Muscle of leg (tissue), 11 donors: ENCODE data around the gene LYG1. TPM values are rescaled to one million over a fixed set of nuclear protein-coding genes. Genes with fewer than 3 reads are reported as not detected.
A peak's percentile ranks its signal among the peaks of the same experiment; 100 is the strongest.
"Not testable (repeated sequence)": the region's sequence is repeated elsewhere in the genome, so short reads cannot be mapped to it uniquely, and the experiment has no call there.

Experiments used
- DNase-seq: peaks from one replicate; pipeline ENCODE4 v3.0.0; 2013
- H3K27ac ChIP-seq: one replicate; pipeline ENCODE4 v1.5.1; 2013; ENCODE audit warnings: mild to moderate bottlenecking, low read length, control low read depth
- H3K27me3 ChIP-seq: one replicate; pipeline ENCODE4 v1.6.1; 2013; ENCODE audit warnings: low read length; ENCODE audit not compliant: control insufficient read depth, insufficient read depth
- H3K36me3 ChIP-seq: one replicate; pipeline ENCODE4 v1.6.1; 2013; ENCODE audit warnings: low read length; ENCODE audit not compliant: control insufficient read depth, insufficient read depth
- H3K4me1 ChIP-seq: one replicate; pipeline ENCODE4 v1.6.1; 2013; ENCODE audit warnings: low read length; ENCODE audit not compliant: control insufficient read depth, insufficient read depth
- H3K4me3 ChIP-seq: one replicate; pipeline ENCODE4 v1.5.1; 2013; ENCODE audit warnings: low read length, control low read depth
- H3K9me3 ChIP-seq: replicated peaks from 2 replicates; pipeline ENCODE4 v1.6.1; 2013; ENCODE audit warnings: low read depth, low read length; ENCODE audit not compliant: control insufficient read depth
- WGBS: methylation state at CpG from one replicate; pipeline ENCODE4 v1.1.5; 2013; ENCODE audit warnings: missing lambda C conversion rate; ENCODE audit not compliant: insufficient coverage; 5-methylcytosine and 5-hydroxymethylcytosine counted together
- polyA plus RNA-seq, 8 donors: library from polyadenylated mRNA; unstranded; fragments of 120-200 nt; gene quantifications; one replicate each; pipeline versions ENCODE4 v1.2.1 to v1.2.3, GENCODE V29; 2013; ENCODE audit warnings: inconsistent platforms in 1 of 8, low replicate concordance in 1 of 8; ENCODE audit not compliant: insufficient read length in 8 of 8, insufficient read depth in 1 of 8
- total RNA-seq: library from RNA; stranded (reverse); fragments of 120-200 nt; gene quantifications from one replicate; pipeline ENCODE4 v1.2.4, GENCODE V29; 2013

The LYG1 gene
- total and polyA plus RNA-seq, 9 donors: 1.3 to 3.6 (median 1.8) TPM

DNA sequence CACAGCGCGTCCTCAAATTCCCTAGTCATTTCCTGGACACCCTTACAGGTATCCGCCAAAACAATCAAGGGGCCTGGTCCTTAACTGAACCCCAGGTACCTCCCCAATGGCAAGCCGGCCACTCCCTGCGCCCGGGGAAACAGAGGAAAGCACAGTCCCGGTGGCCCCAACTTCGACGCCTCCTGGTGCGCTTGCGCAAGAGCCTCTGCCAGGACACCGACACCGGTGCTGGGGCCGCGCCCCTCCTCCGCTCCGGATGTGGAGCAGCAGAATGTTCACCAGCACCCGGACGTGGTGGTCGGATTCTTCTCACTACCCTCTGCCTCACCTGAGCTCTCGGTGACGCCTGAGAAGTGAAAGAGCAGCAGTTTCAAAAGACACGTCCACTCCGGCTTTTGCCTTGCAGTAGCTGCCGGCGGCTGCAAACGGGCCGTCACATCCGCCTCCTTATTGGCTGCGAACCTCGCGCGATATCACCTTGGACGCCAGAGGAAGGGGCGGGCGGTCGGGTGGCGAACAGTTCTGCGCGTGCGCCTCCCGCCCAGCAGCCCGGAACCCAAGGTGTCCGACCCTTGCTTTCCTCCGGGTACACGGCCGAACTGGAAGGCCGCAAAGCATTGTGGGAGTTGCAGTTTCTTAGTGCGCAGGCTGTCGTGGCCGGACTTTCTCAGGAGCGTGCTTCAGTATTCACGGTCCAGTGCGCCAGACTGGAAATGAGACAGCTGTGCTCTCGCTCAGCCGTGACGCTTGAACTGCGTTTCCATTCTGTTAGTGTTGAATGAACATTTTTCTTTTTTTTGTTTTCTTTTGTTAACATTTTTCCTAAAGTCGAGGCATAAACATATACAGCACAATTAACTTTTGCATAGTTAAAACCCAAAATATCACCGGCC lies 35.2 kb upstream of the LYG1 start, which contains the start of gene TXNDC9:
TXNDC9 (minus strand) TSS at position 423 of the 893 bp plus-strand sequence. CDS start 3,123 bp downstream, outside the sequence.
- Histone ChIP-seq H3K4me3 (peak within 1 kb of the TSS; percentile 89), H3K27ac (peak within 1 kb of the TSS; percentile 98), H3K27me3 (no peaks in the 10 kb centered on the region), H3K9me3 (no peaks in the 10 kb centered on the region), H3K36me3 (peaks cover 10% of the 10 kb centered on the region), H3K4me1 (peaks cover 12% of the 10 kb centered on the region)
- DNase-seq: peak; percentile 100
- WGBS: 0% methylated on average over 47 of the region's 60 CpGs

DNA sequence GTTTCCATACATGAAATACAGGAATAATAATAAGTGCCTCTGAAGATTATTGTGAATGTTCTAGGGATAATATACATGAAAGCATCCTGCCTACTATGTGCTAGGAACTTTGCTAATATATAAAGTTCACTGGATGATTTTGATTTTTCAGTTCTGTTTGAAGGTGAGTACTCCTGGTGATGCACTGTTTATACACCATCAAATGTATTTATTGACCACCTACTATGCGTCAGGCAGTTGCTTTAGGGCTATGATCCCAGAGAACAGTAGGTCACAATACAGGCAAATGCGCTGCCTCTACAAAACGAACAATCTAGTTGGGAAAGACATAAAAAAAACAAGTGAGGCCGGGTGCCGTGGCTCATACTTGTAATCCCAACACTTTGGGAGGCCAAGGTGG lies 24.4 kb upstream of the LYG1 start:
- DNase-seq: no peak
- Histone ChIP-seq H3K9me3 (no peaks in the 10 kb centered on the region), H3K4me1 (no peaks in the 10 kb centered on the region), H3K36me3 (peaks cover 52% of the 10 kb centered on the region), H3K4me3 (no peak overlapping the region), H3K27ac (no peak overlapping the region), H3K27me3 (no peaks in the 10 kb centered on the region)
- 100% methylated on average over 5 of the region's 5 CpGs for WGBS

DNA sequence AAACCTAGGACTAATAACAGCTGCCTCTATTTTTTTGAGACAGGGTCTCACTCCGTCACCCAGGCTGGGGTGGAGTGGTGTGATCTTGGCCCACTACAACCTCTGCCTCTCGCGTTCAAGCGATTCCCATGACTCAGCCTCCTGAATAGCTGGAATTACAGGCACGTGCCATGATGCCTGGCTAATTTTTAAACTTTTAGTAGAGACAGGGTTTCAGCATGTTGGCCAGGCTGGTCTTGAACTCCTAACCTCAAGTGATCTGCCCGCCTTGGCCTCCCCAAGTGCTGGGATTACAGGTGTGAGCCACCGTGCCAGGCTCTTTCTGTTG lies 16.8 kb upstream of the LYG1 start:
- H3K9me3 ChIP-seq, H3K27ac ChIP-seq, H3K4me1 ChIP-seq, H3K27me3 ChIP-seq, DNase-seq, H3K4me3 ChIP-seq: not testable (repeated sequence)
- WGBS: 97% methylated on average over 7 of the region's 7 CpGs
- peaks cover 28% of the 10 kb centered on the region for H3K36me3 ChIP-seq

DNA sequence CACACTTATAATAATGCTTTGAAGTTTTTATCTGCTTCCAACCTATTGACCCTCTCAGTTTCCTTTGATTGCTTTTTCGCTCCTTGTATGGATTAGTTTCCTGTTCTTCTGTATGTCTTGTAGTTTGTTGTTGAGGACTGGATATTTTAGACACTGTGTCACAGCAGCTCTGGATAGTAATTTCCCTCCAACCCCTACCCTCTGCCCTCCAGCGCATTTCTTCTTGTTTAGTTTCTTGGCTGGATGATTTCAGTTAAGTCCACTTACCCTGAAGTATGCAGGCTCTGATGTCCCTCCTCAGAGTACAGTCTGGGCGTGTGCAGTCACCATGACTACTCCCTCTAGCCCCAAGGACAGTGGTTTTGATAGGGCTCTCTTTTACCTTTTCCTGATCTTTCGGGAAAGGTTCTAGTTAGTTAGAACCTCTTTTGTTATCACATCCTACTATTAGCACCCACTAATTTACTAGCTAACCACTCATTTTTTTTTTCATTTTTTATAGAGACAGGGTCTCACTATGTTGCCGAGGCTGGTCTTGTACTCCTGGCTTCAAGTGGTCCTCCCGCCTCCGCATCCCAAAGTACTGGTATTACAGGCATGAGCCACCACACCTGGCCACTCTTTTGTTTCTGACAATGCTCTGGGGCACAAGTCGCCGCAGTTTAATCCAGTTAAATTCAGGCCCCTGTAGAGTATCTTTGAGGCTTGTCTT lies 16.3 kb upstream of the LYG1 start:
- no peaks in the 10 kb centered on the region for H3K4me1 ChIP-seq
- no peak overlapping the region for H3K4me3 ChIP-seq
- 100% methylated on average over 3 of the region's 9 CpGs for WGBS
- no peak overlapping the region for H3K27ac ChIP-seq
- H3K9me3 ChIP-seq: no peaks in the 10 kb centered on the region
- no peaks in the 10 kb centered on the region for H3K27me3 ChIP-seq
- peaks cover 26% of the 10 kb centered on the region for H3K36me3 ChIP-seq
- DNase-seq: no peak

DNA sequence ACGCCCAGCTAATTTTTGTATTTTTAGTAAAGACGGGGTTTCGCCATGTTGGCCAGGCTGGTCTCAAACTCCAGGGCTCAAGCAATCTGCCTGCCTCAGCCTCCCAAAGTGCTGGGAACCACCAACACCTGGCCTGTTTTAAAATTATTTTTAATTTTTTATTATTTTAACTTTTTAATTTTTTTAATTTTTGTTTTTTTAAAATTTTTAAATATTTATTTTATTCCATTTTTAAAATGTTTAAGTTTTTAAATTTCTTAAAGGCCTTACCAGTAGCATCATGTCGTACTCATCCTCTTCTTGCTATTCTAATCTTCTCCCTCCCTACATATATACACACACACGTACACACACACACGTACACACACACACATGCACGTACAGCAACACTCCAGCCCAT lies 1.4 kb downstream of the LYG1 start:
- DNase-seq: no peak
- peaks cover 8% of the 10 kb centered on the region for H3K36me3 ChIP-seq
- no peaks in the 10 kb centered on the region for H3K27me3 ChIP-seq
- no peak overlapping the region for H3K27ac ChIP-seq
- WGBS: 100% methylated on average over 3 of the region's 7 CpGs
- H3K4me1 ChIP-seq: no peaks in the 10 kb centered on the region
- no peak overlapping the region for H3K4me3 ChIP-seq
- no peaks in the 10 kb centered on the region for H3K9me3 ChIP-seq

DNA sequence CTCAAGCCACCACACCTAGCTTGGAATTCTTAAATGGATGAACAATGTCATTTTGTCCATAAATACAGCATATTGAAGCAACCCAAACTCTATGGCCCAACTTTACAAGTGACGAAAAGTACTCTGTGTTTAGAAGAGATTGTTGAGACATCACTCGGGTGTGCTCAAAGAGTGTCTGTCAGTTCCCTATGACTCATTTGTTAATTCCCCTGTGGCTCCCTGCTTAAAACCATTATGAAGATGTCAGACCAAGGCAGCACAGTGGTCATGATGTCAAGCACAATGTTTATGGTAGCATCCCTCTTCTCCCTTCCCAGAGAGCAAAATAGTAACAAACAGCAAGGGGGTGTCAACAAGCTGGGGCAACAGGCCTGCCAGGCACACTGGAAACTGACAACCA lies 3.0 kb downstream of the LYG1 start:
- H3K4me1 ChIP-seq: no peaks in the 10 kb centered on the region
- no peaks in the 10 kb centered on the region for H3K9me3 ChIP-seq
- no peak for DNase-seq
- no peak overlapping the region for H3K4me3 ChIP-seq
- no CpG with 5 or more reads among the region's 2 CpGs for WGBS
- H3K36me3 ChIP-seq: no peaks in the 10 kb centered on the region
- no peak overlapping the region for H3K27ac ChIP-seq
- no peaks in the 10 kb centered on the region for H3K27me3 ChIP-seq

DNA sequence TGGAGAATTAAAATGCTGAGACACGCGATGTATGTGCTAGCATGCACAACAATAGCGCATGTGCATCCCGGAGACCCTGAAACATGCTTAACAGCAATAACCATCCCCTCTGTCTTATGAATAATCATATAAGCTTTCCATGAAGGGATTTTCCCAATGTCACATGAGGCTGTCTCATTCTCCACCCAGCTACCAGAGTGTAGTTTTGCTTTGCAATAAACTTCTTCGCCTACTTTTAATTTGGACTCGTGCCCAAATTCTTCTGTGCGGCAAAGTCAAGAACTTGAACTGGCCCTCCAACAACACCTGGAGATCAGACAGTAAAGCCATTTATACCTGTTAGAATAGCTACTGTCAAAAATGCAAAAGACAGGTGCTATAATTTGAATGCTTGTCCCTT lies 15.5 kb downstream of the LYG1 start:
- Histone ChIP-seq H3K27me3 (no peaks in the 10 kb centered on the region), H3K9me3 (no peaks in the 10 kb centered on the region), H3K4me3 (no peak overlapping the region), H3K4me1 (no peaks in the 10 kb centered on the region), H3K36me3 (peaks cover 12% of the 10 kb centered on the region), H3K27ac (no peak overlapping the region)
- WGBS: 100% methylated on average over 1 of the region's 7 CpGs
- no peak for DNase-seq

DNA sequence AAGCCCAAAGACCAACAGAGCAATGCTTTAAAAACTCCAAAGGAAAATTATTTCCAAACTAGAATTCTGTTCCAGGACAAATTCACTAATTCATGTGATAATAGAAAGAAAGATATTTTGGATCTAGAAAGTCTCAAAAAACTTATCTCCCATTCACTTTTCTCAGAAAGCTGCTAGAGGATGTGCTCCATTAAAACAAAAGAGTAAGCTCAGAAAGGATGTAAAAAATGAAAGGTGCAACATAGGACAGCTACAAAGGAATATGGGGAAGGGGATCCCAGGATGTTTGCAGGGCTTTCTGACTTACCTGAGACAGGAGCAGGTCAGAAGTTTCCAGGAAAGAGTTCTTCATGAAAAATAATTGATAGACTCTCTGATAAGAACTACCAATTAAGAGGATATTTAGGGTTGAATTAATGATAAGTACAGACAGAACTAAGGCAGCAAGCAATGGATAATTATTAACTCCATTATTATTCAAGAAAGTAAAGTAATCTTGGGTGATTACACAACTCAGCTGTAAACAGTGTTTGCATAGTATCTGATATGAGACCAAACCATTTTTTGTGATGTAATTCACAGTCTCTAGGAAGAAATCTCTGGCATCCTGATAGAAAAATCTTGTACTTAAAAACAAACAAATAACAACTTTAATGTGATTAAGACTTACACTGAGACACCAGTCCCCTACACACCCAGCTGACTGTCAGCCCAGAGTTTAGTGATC lies 20.9 kb downstream of the LYG1 start:
- Histone ChIP-seq H3K27me3 (no peaks in the 10 kb centered on the region), H3K9me3 (peaks cover 4% of the 10 kb centered on the region), H3K27ac (no peak overlapping the region), H3K4me3 (no peak overlapping the region), H3K36me3 (peaks cover 10% of the 10 kb centered on the region), H3K4me1 (no peaks in the 10 kb centered on the region)
- no peak for DNase-seq

DNA sequence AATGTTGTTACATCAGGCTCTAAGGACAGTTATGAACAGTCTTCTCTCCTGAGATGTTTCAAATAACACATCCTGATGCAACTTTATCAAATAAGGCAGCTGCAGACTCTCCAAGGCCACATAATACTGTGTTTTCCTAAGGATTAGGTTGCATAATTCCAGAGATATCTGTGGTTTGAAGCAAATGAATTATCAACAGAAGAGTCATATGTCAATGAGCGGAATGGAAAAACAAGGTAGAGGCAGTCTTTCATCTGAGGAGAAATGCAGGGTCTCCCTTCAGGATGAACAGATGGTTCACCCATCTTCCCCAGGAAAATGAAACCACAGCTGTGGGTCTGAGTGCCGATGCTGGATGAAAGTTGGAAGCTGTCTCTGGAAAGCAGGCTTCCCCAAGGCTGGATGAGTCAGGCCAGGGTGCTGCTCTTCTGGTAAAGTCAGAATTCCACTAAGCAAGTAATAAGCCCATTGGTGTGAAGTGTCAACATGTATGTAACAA lies 22.2 kb downstream of the LYG1 start:
- no peak overlapping the region for H3K4me3 ChIP-seq
- no peaks in the 10 kb centered on the region for H3K4me1 ChIP-seq
- no peaks in the 10 kb centered on the region for H3K27me3 ChIP-seq
- no peak overlapping the region for H3K27ac ChIP-seq
- no CpG with 5 or more reads among the region's 2 CpGs for WGBS
- peak; percentile 20 for DNase-seq
- peaks cover 4% of the 10 kb centered on the region for H3K9me3 ChIP-seq
- H3K36me3 ChIP-seq: no peaks in the 10 kb centered on the region

DNA sequence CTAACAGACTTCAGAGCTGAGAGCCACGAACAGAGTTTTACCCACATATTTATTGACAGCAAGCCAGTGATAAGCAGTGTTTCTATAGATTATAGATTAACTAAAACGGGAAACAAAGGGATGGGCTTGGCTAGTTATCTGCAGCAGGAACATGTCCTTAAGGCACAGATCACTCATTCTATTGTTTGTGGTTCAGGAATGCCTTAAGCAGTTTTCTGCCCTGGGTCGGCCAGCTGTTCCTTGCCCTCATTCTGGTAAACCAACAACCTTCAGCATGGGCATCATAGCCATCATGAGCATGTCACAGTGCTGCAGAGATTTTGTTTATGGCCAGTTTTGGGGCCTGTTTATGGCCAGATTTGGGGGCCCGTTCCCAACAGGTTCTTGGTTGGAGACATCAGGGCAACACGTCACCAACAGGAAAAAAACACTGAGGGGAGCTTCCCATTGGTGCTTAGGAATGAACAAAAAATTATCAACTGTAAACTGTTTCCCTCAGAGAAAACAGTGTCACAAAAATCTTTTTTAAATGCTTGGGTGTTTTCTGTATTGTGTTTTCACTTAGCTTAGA lies 22.7 kb downstream of the LYG1 start:
- not testable (repeated sequence) for DNase-seq, H3K36me3 ChIP-seq, H3K4me3 ChIP-seq, H3K27ac ChIP-seq, H3K9me3 ChIP-seq, H3K4me1 ChIP-seq, H3K27me3 ChIP-seq
- WGBS: no CpG with 5 or more reads among the region's 5 CpGs
